ENCODE measurements around the gene ATL3.

GRCh38 chr11:63623513-63624140 is 47.5 kb downstream of the ATL3 start:
- TF ChIP-seq, protein P1, sequence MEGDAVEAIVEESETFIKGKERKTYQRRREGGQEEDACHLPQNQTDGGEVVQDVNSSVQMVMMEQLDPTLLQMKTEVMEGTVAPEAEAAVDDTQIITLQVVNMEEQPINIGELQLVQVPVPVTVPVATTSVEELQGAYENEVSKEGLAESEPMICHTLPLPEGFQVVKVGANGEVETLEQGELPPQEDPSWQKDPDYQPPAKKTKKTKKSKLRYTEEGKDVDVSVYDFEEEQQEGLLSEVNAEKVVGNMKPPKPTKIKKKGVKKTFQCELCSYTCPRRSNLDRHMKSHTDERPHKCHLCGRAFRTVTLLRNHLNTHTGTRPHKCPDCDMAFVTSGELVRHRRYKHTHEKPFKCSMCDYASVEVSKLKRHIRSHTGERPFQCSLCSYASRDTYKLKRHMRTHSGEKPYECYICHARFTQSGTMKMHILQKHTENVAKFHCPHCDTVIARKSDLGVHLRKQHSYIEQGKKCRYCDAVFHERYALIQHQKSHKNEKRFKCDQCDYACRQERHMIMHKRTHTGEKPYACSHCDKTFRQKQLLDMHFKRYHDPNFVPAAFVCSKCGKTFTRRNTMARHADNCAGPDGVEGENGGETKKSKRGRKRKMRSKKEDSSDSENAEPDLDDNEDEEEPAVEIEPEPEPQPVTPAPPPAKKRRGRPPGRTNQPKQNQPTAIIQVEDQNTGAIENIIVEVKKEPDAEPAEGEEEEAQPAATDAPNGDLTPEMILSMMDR (conservative IDR thresholded peaks at IDR 0.05; ENCODE audit: low read length) = no peak
- no peak for TF ChIP-seq EZH2phosphoT487 (IDR thresholded peaks at IDR 0.05; ENCODE audit: borderline replicate concordance, low read depth, low read length)
